SU-DHL-6 (cell line): ENCODE measurements around the gene SP110.

Experiments used
- H2AFZ ChIP-seq: fragments of 200-600 bp; sonication (generic); 2 replicates; pipeline ENCODE4 v1.6.1; 2014; ENCODE audit warnings: low read depth, mild to moderate bottlenecking, moderate library complexity, mixed read lengths, antibody characterized with exemption, low read length; ENCODE audit not compliant: severe bottlenecking
- H3F3A ChIP-seq: fragments of 200-600 bp; shearing (Covaris generic); 2 replicates; pipeline ENCODE4 v1.6.0; 2016; ENCODE audit warnings: antibody characterized with exemption, mild to moderate bottlenecking; ENCODE audit not compliant: insufficient read depth
- H3K27ac ChIP-seq: fragments of 200-600 bp; sonication (generic); 2 replicates; pipeline ENCODE4 v1.5.1; 2016; ENCODE audit warnings: low read depth, mild to moderate bottlenecking, low read length, moderate library complexity, mixed read lengths
- H3K27me3 ChIP-seq: fragments of 200-600 bp; sonication (generic), shearing (Covaris generic); 2 replicates; pipeline ENCODE4 v1.6.0; 2014; ENCODE audit warnings: mild to moderate bottlenecking, low read length
- H3K36me3 ChIP-seq: fragments of 200-600 bp; sonication (generic); 2 replicates; pipeline ENCODE4 v1.6.1; 2014; ENCODE audit warnings: mild to moderate bottlenecking, low read length, mixed read lengths
- H3K4me2 ChIP-seq: fragments of 300-600, 200-600 bp; shearing (Covaris generic), sonication (generic); 2 replicates; pipeline ENCODE4 v1.6.0; 2014; ENCODE audit warnings: low read length, low read depth, mild to moderate bottlenecking; ENCODE audit not compliant: poor library complexity, severe bottlenecking
- H3K4me3 ChIP-seq: fragments of 200-600 bp; sonication (generic); 2 replicates; pipeline ENCODE4 v1.5.1; 2014; ENCODE audit warnings: antibody characterized with exemption, low read length, mild to moderate bottlenecking, mixed read lengths; ENCODE audit not compliant: insufficient read depth, poor library complexity, severe bottlenecking
- H3K79me2 ChIP-seq: fragments of 200-600 bp; sonication (generic); 2 replicates; pipeline ENCODE4 v1.6.1; 2014; ENCODE audit warnings: mild to moderate bottlenecking, low read length, moderate library complexity; ENCODE audit not compliant: insufficient read depth
- H3K9ac ChIP-seq: fragments of 200-600 bp; sonication (generic); 2 replicates; pipeline ENCODE4 v1.7.0; 2014; ENCODE audit warnings: mild to moderate bottlenecking, low read length
- H3K9me2 ChIP-seq: fragments of 200-600 bp; sonication (generic); replicated peaks from 2 replicates; pipeline ENCODE4 v1.6.1; 2014; ENCODE audit warnings: low read length; ENCODE audit not compliant: insufficient read depth
- H3K9me3 ChIP-seq: fragments of 200-600 bp; sonication (generic); 2 replicates; pipeline ENCODE4 v1.6.1; 2014; ENCODE audit warnings: low read length, mixed read lengths; ENCODE audit not compliant: insufficient read depth
- H4K20me1 ChIP-seq: fragments of 200-600 bp; sonication (generic); 2 replicates; pipeline ENCODE4 v1.6.1; 2014; ENCODE audit warnings: low read depth, mild to moderate bottlenecking, antibody characterized with exemption, low read length, moderate library complexity, mixed read lengths
- EZH2phosphoT487 ChIP-seq: fragments of 200-600 bp; sonication (generic), shearing (Covaris generic); conservative IDR thresholded peaks from 2 replicates; pipeline ENCODE4 v1.6.1; 2018; ENCODE audit warnings: mild to moderate bottlenecking, antibody characterized with exemption, low read length, moderate library complexity, mixed read lengths
- TF ChIP-seq, protein P1 (sequence below): fragments of 200-600 bp; sonication (generic); IDR thresholded peaks from one replicate; pipeline ENCODE4 v1.5.1; 2017; ENCODE audit warnings: antibody characterized with exemption, mild to moderate bottlenecking, low read length, moderate library complexity; ENCODE audit not compliant: insufficient read depth, poor library complexity, severe bottlenecking

SP110 gene

DNA sequence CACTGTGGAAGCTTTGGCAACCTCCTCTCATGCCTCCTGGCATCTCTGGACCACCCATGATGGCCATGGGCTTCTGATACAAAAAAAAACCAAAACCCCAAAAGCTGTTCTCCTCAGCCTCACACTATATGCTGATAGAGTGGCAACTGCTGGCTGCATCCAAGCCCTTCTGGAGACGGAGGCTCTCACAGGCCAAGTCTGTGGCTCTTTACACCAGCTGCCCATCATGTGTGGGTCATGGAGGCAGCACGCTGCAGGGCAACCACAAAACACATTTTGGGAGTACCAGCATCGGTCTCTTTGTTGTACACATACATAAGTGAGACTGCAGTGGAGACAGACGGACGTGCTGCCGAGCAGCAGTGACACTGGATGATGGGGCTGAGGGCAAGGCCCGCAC, 45.3 kb downstream of the SP110 start:
- TF ChIP-seq EZH2phosphoT487: no peak
- TF ChIP-seq, protein P1, sequence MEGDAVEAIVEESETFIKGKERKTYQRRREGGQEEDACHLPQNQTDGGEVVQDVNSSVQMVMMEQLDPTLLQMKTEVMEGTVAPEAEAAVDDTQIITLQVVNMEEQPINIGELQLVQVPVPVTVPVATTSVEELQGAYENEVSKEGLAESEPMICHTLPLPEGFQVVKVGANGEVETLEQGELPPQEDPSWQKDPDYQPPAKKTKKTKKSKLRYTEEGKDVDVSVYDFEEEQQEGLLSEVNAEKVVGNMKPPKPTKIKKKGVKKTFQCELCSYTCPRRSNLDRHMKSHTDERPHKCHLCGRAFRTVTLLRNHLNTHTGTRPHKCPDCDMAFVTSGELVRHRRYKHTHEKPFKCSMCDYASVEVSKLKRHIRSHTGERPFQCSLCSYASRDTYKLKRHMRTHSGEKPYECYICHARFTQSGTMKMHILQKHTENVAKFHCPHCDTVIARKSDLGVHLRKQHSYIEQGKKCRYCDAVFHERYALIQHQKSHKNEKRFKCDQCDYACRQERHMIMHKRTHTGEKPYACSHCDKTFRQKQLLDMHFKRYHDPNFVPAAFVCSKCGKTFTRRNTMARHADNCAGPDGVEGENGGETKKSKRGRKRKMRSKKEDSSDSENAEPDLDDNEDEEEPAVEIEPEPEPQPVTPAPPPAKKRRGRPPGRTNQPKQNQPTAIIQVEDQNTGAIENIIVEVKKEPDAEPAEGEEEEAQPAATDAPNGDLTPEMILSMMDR: no peak
- H3K9me2 ChIP-seq: no peaks in the 10 kb centered on the region
- H4K20me1 ChIP-seq: no peaks in the 10 kb centered on the region
- H3K79me2 ChIP-seq: no peaks in the 10 kb centered on the region
- H3F3A ChIP-seq: no peaks in the 10 kb centered on the region
- no peak overlapping the region for H2AFZ ChIP-seq
- H3K4me3 ChIP-seq: no peak overlapping the region
- H3K9me3 ChIP-seq: no peaks in the 10 kb centered on the region
- H3K4me2 ChIP-seq: no peak overlapping the region
- H3K27me3 ChIP-seq: no peaks in the 10 kb centered on the region
- H3K9ac ChIP-seq: no peak overlapping the region
- H3K27ac ChIP-seq: no peak overlapping the region
- no peaks in the 10 kb centered on the region; the same call in none of the 2 replicates for H3K36me3 ChIP-seq

DNA sequence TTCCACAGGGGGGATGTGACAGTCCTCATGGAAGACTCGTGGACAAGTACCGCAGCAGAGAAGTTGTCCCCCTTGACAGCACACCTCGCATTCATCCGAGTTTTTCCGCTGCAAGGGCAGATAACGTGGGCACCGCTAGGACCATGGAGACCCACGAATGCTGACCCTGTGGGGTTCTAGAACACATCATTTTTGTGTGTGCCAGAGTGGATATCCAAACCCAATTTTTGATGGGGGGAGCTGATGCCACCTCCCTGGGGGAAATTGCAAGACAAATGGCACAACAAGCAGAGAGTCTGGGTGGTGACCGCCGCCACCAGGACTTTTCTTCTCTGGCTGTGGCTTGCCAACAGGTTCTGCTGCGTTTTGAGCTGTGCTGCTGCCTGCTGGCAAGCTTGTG, 46.9 kb downstream of the SP110 start:
- Histone ChIP-seq H3K79me2 (no peaks in the 10 kb centered on the region), H3K4me2 (no peak overlapping the region), H3K9me2 (no peaks in the 10 kb centered on the region), H3F3A (no peaks in the 10 kb centered on the region), H4K20me1 (no peaks in the 10 kb centered on the region), H2AFZ (no peak overlapping the region), H3K4me3 (no peak overlapping the region), H3K9me3 (no peaks in the 10 kb centered on the region), H3K27ac (no peak overlapping the region), H3K36me3 (peaks cover 3% of the 10 kb centered on the region), H3K27me3 (no peaks in the 10 kb centered on the region), H3K9ac (no peak overlapping the region)
- TF ChIP-seq, protein P1: no peak
- TF ChIP-seq EZH2phosphoT487: no peak

DNA sequence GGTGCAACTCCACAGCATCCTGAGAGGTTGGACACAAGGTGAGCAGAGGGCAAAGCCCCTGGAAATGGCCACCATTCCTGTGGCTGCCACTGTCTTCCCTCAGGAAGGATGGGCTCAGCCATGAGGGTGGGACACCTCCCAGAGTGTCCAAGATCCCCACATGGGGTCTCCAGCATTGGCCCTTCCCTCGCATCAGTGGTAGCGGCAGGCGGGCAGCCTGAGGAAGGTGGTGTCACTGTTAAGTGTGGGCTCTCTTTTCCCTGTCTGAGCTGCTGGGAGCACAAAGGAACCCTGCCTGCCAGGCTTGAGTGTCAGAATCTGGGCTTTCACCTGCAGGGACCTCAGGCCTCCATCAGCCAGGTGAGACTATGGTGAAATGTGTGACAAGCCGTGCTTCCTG, 47.6 kb downstream of the SP110 start:
- peaks cover 7% of the 10 kb centered on the region; the same call in 1 of the 2 replicates for H3K36me3 ChIP-seq
- H3K9me3 ChIP-seq: no peaks in the 10 kb centered on the region
- no peaks in the 10 kb centered on the region for H3K27me3 ChIP-seq
- H3K9me2 ChIP-seq: no peaks in the 10 kb centered on the region
- no peak overlapping the region for H3K9ac ChIP-seq
- no peak overlapping the region for H2AFZ ChIP-seq
- H3K4me3 ChIP-seq: no peak overlapping the region
- H3F3A ChIP-seq: no peaks in the 10 kb centered on the region
- H3K4me2 ChIP-seq: no peak overlapping the region
- TF ChIP-seq, protein P1: no peak
- no peak for TF ChIP-seq EZH2phosphoT487
- H3K79me2 ChIP-seq: no peaks in the 10 kb centered on the region
- H3K27ac ChIP-seq: no peak overlapping the region
- no peaks in the 10 kb centered on the region for H4K20me1 ChIP-seq

DNA sequence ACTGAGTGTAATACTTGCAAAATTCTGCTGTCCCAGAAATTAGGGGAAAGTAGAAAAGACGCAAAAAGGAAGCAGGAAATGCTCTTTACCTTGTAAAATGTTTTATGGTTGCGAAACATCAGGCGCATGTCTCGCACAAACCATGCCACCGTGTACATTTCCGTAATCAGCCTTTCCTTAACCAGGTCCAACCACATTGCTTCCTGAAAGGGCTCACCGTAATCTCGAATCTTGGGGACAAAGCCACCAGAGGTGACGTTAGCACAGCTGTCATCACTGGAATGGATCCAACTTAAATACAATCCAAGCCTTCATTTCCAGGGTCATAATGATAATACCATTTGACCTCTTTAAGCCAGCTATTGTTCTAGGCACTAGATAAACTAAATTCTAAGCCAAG, 49.3 kb downstream of the SP110 start:
- Histone ChIP-seq H3K79me2 (no peaks in the 10 kb centered on the region), H3K9me3 (no peaks in the 10 kb centered on the region), H4K20me1 (no peaks in the 10 kb centered on the region), H2AFZ (no peak overlapping the region), H3F3A (peaks cover 6% of the 10 kb centered on the region; the same call in 1 of the 2 replicates), H3K4me2 (no peak overlapping the region), H3K36me3 (peaks cover 12% of the 10 kb centered on the region; the same call in 1 of the 2 replicates), H3K27me3 (no peaks in the 10 kb centered on the region), H3K4me3 (no peak overlapping the region), H3K9ac (no peak overlapping the region), H3K9me2 (no peaks in the 10 kb centered on the region), H3K27ac (no peak overlapping the region)
- TF ChIP-seq, protein P1: no peak
- TF ChIP-seq EZH2phosphoT487: no peak
